Endothelial cell of umbilical vein (primary cell): ENCODE data around the gene AVPR2. TPM values are rescaled to one million over a fixed set of nuclear protein-coding genes. Genes with fewer than 3 reads are reported as not detected.

Experiments used
- BruUV-seq: library from RNA; stranded (reverse); fragments of 400-500 nt; replicated peaks from 2 replicates; lab custom pipeline; 2021; lab: Mats Ljungman, UMichigan
- CTCF ChIA-PET: fragments of 300-600, 350-600 bp; sonication (Branson Sonifier 250); formaldehyde crosslinking; loops from one replicate; lab custom pipeline; 2021; ENCODE audit warnings: antibody characterized with exemption, inconsistent platforms; lab: Charles Lee
- POLR2A ChIA-PET: fragments of 300-600, 350-600 bp; sonication (Branson Sonifier 250); formaldehyde crosslinking; loops from one replicate; lab custom pipeline; 2021; ENCODE audit warnings: antibody characterized with exemption, inconsistent platforms; lab: Charles Lee
- DNase-seq: peaks from one replicate; pipeline ENCODE4 v3.0.0-alpha.2; 2011; ENCODE audit warnings: low read depth, low spot score
- FAIRE-seq: peaks from 2 replicates; lab custom pipeline; 2011; peaks lifted over from hg19 to GRCh38; lab: Jason Lieb, UNC
- H2AFZ ChIP-seq: 2 replicates; pipeline ENCODE4 v1.6.0; 2012; ENCODE audit warnings: low read depth, low read length, control low read depth, inconsistent platforms
- H3K27ac ChIP-seq: 2 replicates; pipeline ENCODE4 v1.5.1; 2011; ENCODE audit warnings: low read depth, mild to moderate bottlenecking, control low read depth, low read length, moderate library complexity; ENCODE audit not compliant: insufficient read depth
- H3K27me3 ChIP-seq, 2 experiments: 2 replicates each; pipeline versions ENCODE4 v1.6.0 to v1.6.1; 2011; ENCODE audit warnings: low read length in 2 of 2, mixed read lengths in 1 of 2; ENCODE audit not compliant: control insufficient read depth in 2 of 2, insufficient read depth in 2 of 2
- H3K36me3 ChIP-seq, 2 experiments: 2 replicates in 1 of 2; 3 replicates in 1 of 2; pipeline ENCODE4 v1.5.1; 2011; ENCODE audit warnings: low read length in 2 of 2, mild to moderate bottlenecking in 1 of 2, moderate library complexity in 1 of 2; ENCODE audit not compliant: control insufficient read depth in 2 of 2, insufficient read depth in 2 of 2; ENCODE audit errors: extremely low read depth in 1 of 2
- H3K4me1 ChIP-seq: 3 replicates; pipeline ENCODE4 v1.5.1; 2011; ENCODE audit warnings: mild to moderate bottlenecking, low read length; ENCODE audit not compliant: control insufficient read depth, insufficient read depth; ENCODE audit errors: extremely low read depth
- H3K4me2 ChIP-seq: 2 replicates; pipeline ENCODE4 v1.6.1; 2011; ENCODE audit warnings: low read length, control low read depth, mixed read lengths; ENCODE audit not compliant: insufficient read depth
- H3K4me3 ChIP-seq, 3 experiments: fragments of 200-600 bp in 1 of 3; sonication (generic), shearing (Covaris generic) in 1 of 3; replicated peaks in 1 of 3; 2 replicates each; pipeline ENCODE4 v1.5.1; 2011 to 2016; ENCODE audit warnings: control low read depth in 3 of 3, low read length in 3 of 3, mild to moderate bottlenecking in 2 of 3, inconsistent platforms in 1 of 3, low read depth in 1 of 3, moderate library complexity in 1 of 3; ENCODE audit not compliant: insufficient read depth in 1 of 3
- H3K79me2 ChIP-seq: 2 replicates; pipeline ENCODE4 v1.6.0; 2012; ENCODE audit warnings: low read length, inconsistent platforms; ENCODE audit not compliant: control insufficient read depth, insufficient read depth
- H3K9ac ChIP-seq: replicated peaks from 2 replicates; pipeline ENCODE3; 2011; ENCODE audit warnings: low read length, control low read depth; ENCODE audit not compliant: insufficient read depth; ENCODE audit errors: extremely low read depth
- H3K9me1 ChIP-seq: replicated peaks from 3 replicates; pipeline ENCODE4 v1.6.0; 2011; ENCODE audit warnings: mild to moderate bottlenecking, low read length; ENCODE audit not compliant: control insufficient read depth, insufficient read depth; ENCODE audit errors: extremely low read depth
- H3K9me3 ChIP-seq: replicated peaks from 2 replicates; pipeline ENCODE4 v1.5.1; 2012; ENCODE audit warnings: low read length, inconsistent platforms; ENCODE audit not compliant: control insufficient read depth, insufficient read depth
- H4K20me1 ChIP-seq: replicated peaks from 2 replicates; pipeline ENCODE3; 2011; ENCODE audit warnings: mild to moderate bottlenecking, low read length; ENCODE audit not compliant: control insufficient read depth, insufficient read depth; ENCODE audit errors: extremely low read depth
- EZH2 ChIP-seq: IDR thresholded peaks from 2 replicates; pipeline ENCODE4 v1.6.1; 2012; ENCODE audit warnings: borderline replicate concordance, low read depth, mild to moderate bottlenecking, moderate library complexity, low read length, inconsistent platforms; ENCODE audit not compliant: severe bottlenecking
- FOS ChIP-seq: IDR thresholded peaks from 2 replicates; pipeline ENCODE4 v1.6.1; 2011; ENCODE audit warnings: mild to moderate bottlenecking, low read length, moderate library complexity, borderline replicate concordance; ENCODE audit not compliant: insufficient read depth
- GATA2 ChIP-seq: IDR thresholded peaks from 2 replicates; pipeline ENCODE4 v1.7.0; 2011; ENCODE audit warnings: low read depth, mild to moderate bottlenecking, moderate library complexity, mixed read lengths, low read length; ENCODE audit not compliant: insufficient read length, insufficient read depth
- JUN ChIP-seq: IDR thresholded peaks from 2 replicates; pipeline ENCODE4 v1.6.1; 2011; ENCODE audit warnings: borderline replicate concordance, low read depth; ENCODE audit not compliant: insufficient read length, insufficient read depth
- MAX ChIP-seq: IDR thresholded peaks from 2 replicates; pipeline ENCODE4 v1.6.1; 2011; ENCODE audit not compliant: insufficient read depth, insufficient read length
- MYC ChIP-seq: IDR thresholded peaks from one replicate; pipeline ENCODE4 v1.6.1; 2011; ENCODE audit warnings: mild to moderate bottlenecking, low read depth, low read length
- POLR2A ChIP-seq: IDR thresholded peaks from 2 replicates; pipeline ENCODE4 v1.6.1; 2012; ENCODE audit warnings: low read depth, mild to moderate bottlenecking, control low read depth, low read length
- POLR2AphosphoS5 ChIP-seq: IDR thresholded peaks from 2 replicates; pipeline ENCODE4 v1.6.1; 2012; ENCODE audit warnings: low read depth, mild to moderate bottlenecking, control low read depth, low read length, moderate library complexity; ENCODE audit not compliant: insufficient read depth
- dilution Hi-C: fragments of 300-500 bp; cut with MboI; formaldehyde crosslinking; loops from one replicate; pipeline ENCODE4 v1.15.0; 2019; ENCODE audit warnings: low sequenced_read_pairs; ENCODE audit not compliant: extremely low pct_ligation_motif_present
- intact Hi-C: fragments of 100-400 bp; cut with micrococcal nuclease; formaldehyde crosslinking; loops from one replicate; pipeline ENCODE4 v1.10.0; 2022
- polyA plus RNA-seq, 4 experiments: library from polyadenylated mRNA; depleted of rRNA in 3 of 4; stranded (reverse) in 3 of 4; unstranded in 1 of 4; fragments of >200 nt; gene quantifications; 2 replicates each; pipeline versions ENCODE4 v1.2.1 to v1.2.3, GENCODE V29; 2011 to 2012; ENCODE audit warnings: missing spikeins in 1 of 4
- total RNA-seq: library from RNA; stranded (reverse); gene quantifications from 2 replicates; pipeline ENCODE4 v1.2.3, GENCODE V29; 2021
- TF ChIP-seq, protein P1 (sequence below), 2 donors: IDR thresholded peaks; 1 replicate in 1 of 2; 2 replicates in 1 of 2; pipeline ENCODE4 v1.5.1; 2011; ENCODE audit warnings: low read length in 2 of 2, mild to moderate bottlenecking in 2 of 2, moderate library complexity in 2 of 2, control low read depth in 1 of 2, inconsistent platforms in 1 of 2, low read depth in 1 of 2; ENCODE audit not compliant: insufficient read depth in 1 of 2; ENCODE audit errors: extremely low read depth in 1 of 2

The AVPR2 gene
- total and polyA plus RNA-seq, 2 donors (not counting 3 experiments of a cell fraction or from before 2014, with no cell fraction given), result not detected

- no peaks in the 10 kb centered on the region for H4K20me1 ChIP-seq
- intact Hi-C loops (no loop called here), dilution Hi-C loops (no loop called here)
- H3K4me2 ChIP-seq, result no peak overlapping the region
- no peaks in the 10 kb centered on the region for H3K9me3 ChIP-seq
- H3K4me3 ChIP-seq, result no peak overlapping the region
- TF ChIP-seq POLR2A, result no peak
- TF ChIP-seq JUN, result no peak
- no peak for TF ChIP-seq GATA2
- TF ChIP-seq MYC, result no peak
- TF ChIP-seq, protein P1, sequence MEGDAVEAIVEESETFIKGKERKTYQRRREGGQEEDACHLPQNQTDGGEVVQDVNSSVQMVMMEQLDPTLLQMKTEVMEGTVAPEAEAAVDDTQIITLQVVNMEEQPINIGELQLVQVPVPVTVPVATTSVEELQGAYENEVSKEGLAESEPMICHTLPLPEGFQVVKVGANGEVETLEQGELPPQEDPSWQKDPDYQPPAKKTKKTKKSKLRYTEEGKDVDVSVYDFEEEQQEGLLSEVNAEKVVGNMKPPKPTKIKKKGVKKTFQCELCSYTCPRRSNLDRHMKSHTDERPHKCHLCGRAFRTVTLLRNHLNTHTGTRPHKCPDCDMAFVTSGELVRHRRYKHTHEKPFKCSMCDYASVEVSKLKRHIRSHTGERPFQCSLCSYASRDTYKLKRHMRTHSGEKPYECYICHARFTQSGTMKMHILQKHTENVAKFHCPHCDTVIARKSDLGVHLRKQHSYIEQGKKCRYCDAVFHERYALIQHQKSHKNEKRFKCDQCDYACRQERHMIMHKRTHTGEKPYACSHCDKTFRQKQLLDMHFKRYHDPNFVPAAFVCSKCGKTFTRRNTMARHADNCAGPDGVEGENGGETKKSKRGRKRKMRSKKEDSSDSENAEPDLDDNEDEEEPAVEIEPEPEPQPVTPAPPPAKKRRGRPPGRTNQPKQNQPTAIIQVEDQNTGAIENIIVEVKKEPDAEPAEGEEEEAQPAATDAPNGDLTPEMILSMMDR (IDR thresholded peaks at IDR 0.05; ENCODE audit: extremely low read depth in 1 of 2, insufficient read depth in 1 of 2, low read depth in 1 of 2, low read length in 2 of 2), result no peak
- no peak for TF ChIP-seq MAX
- no peak for TF ChIP-seq POLR2AphosphoS5
- TF ChIP-seq EZH2, result no peak
- TF ChIP-seq FOS, result no peak
- H2AFZ ChIP-seq, result no peak overlapping the region
- ChIA-PET CTCF (no interaction called here), POLR2A (no interaction called here)
- H3K27me3 ChIP-seq, result peaks cover 2 to 5% of the 10 kb centered on the region in 2 experiments
- no peak overlapping the region for H3K9ac ChIP-seq
- H3K27ac ChIP-seq, result no peak overlapping the region
- DNase-seq (no peak), FAIRE-seq (no peak)
- no peaks in the 10 kb centered on the region for H3K4me1 ChIP-seq
- H3K9me1 ChIP-seq, result no peaks in the 10 kb centered on the region
- no peaks in the 10 kb centered on the region for H3K79me2 ChIP-seq
- H3K36me3 ChIP-seq, result no peaks in the 10 kb centered on the region
- no TSS peak for BruUV-seq
Measured at GRCh38 chrX:153897899-153898298, 6.6 kb upstream of the AVPR2 start.
